ENCODE measurements around the gene TBC1D16.
A peak's percentile ranks its signal among the peaks of the same experiment; 100 is the strongest.

Gene TBC1D16

GRCh38 chr17:79947351-79948031 is 88.2 kb downstream of the TBC1D16 start:
- 97% methylated on average over 30 of the region's 31 CpGs for WGBS (ENCODE audit: insufficient coverage)
- peaks cover 1 to 25% (median 16%) of the 10 kb centered on the region in 4 experiments for H3K4me1 ChIP-seq (ENCODE audit: control extremely low read depth in 1 of 4, control insufficient read depth in 4 of 4, insufficient read depth in 4 of 4, low read length in 3 of 4)
- H3K27me3 ChIP-seq (replicated peaks in 2 of 5; ENCODE audit: control insufficient read depth in 4 of 5, insufficient read depth in 5 of 5, low read length in 4 of 5): no peaks in the 10 kb centered on the region
- ChIA-PET POLR2A (no interaction called here), CTCF (interaction anchor here (1.0 kb wide), 1 partner anchor 27 kb away, joined by 3 read pairs; no protein-coding TSS in a partner anchor)
- peaks cover 2 to 23% (median 7%) of the 10 kb centered on the region in 4 experiments for H3K36me3 ChIP-seq (ENCODE audit: control insufficient read depth in 4 of 4, insufficient read depth in 4 of 4, low read length in 3 of 4)
- no peak for DNase-seq
- no peak overlapping the region for H3K27ac ChIP-seq (ENCODE audit: insufficient read depth in 1 of 2, low read depth in 1 of 2, low read length in 2 of 2, poor library complexity in 1 of 2, severe bottlenecking in 2 of 2)
- H3K4me3 ChIP-seq (ENCODE audit: control insufficient read depth in 1 of 7, extremely low read depth in 1 of 7, insufficient read depth in 4 of 7, low read depth in 2 of 7, low read length in 6 of 7): no peak overlapping the region
- H3K9me3 ChIP-seq (ENCODE audit: control extremely low read depth in 1 of 5, control insufficient read depth in 4 of 5, insufficient read depth in 2 of 5, low read depth in 1 of 5, low read length in 4 of 5): no peaks in the 10 kb centered on the region

- H3K36me3 ChIP-seq (ENCODE audit: control insufficient read depth in 4 of 4, insufficient read depth in 4 of 4, low read length in 3 of 4): peaks cover 2 to 23% (median 7%) of the 10 kb centered on the region in 4 experiments
Observed at GRCh38 chr17:79946352-79947231, 89.1 kb downstream of the TBC1D16 start.

GRCh38 chr17:79945591-79946255 is 89.9 kb downstream of the TBC1D16 start:
- Histone ChIP-seq H3K4me1 (ENCODE audit: control extremely low read depth in 1 of 4, control insufficient read depth in 4 of 4, insufficient read depth in 4 of 4, low read length in 3 of 4) (peaks cover 0 to 30% (median 21%) of the 10 kb centered on the region in 4 experiments), H3K27me3 (replicated peaks in 2 of 5; ENCODE audit: control insufficient read depth in 4 of 5, insufficient read depth in 5 of 5, low read length in 4 of 5) (no peaks in the 10 kb centered on the region), H3K27ac (ENCODE audit: insufficient read depth in 1 of 2, low read depth in 1 of 2, low read length in 2 of 2, poor library complexity in 1 of 2, severe bottlenecking in 2 of 2) (no peak overlapping the region), H3K36me3 (ENCODE audit: control insufficient read depth in 4 of 4, insufficient read depth in 4 of 4, low read length in 3 of 4) (peaks cover 2 to 26% (median 7%) of the 10 kb centered on the region in 4 experiments), H3K4me3 (ENCODE audit: control insufficient read depth in 1 of 7, extremely low read depth in 1 of 7, insufficient read depth in 4 of 7, low read depth in 2 of 7, low read length in 6 of 7) (no peak overlapping the region), H3K9me3 (ENCODE audit: control extremely low read depth in 1 of 5, control insufficient read depth in 4 of 5, insufficient read depth in 2 of 5, low read depth in 1 of 5, low read length in 4 of 5) (no peaks in the 10 kb centered on the region)
- CTCF ChIA-PET: interaction anchor here (1.4 kb wide), 1 partner anchor 34 kb away, joined by 3 read pairs; no protein-coding TSS in a partner anchor
- POLR2A ChIA-PET: no interaction called here
- 98% methylated on average over 23 of the region's 25 CpGs for WGBS (ENCODE audit: insufficient coverage)
- DNase-seq: no peak

More at GRCh38 chr17:79946352-79947231, 89.1 kb downstream of the TBC1D16 start:
- no peak for DNase-seq
- WGBS (ENCODE audit: insufficient coverage): 97% methylated on average over 20 of the region's 25 CpGs
- no peaks in the 10 kb centered on the region for H3K9me3 ChIP-seq (ENCODE audit: control extremely low read depth in 1 of 5, control insufficient read depth in 4 of 5, insufficient read depth in 2 of 5, low read depth in 1 of 5, low read length in 4 of 5)
- H3K4me1 ChIP-seq (ENCODE audit: control extremely low read depth in 1 of 4, control insufficient read depth in 4 of 4, insufficient read depth in 4 of 4, low read length in 3 of 4): peaks cover 1 to 32% (median 21%) of the 10 kb centered on the region in 4 experiments
- H3K27me3 ChIP-seq (replicated peaks in 2 of 5; ENCODE audit: control insufficient read depth in 4 of 5, insufficient read depth in 5 of 5, low read length in 4 of 5): no peaks in the 10 kb centered on the region
- ChIA-PET POLR2A (no interaction called here), CTCF (interaction anchor here (1.4 kb wide), 1 partner anchor 33 kb away, joined by 3 read pairs; no protein-coding TSS in a partner anchor)
- no peak overlapping the region for H3K4me3 ChIP-seq (ENCODE audit: control insufficient read depth in 1 of 7, extremely low read depth in 1 of 7, insufficient read depth in 4 of 7, low read depth in 2 of 7, low read length in 6 of 7)
- H3K27ac ChIP-seq (ENCODE audit: insufficient read depth in 1 of 2, low read depth in 1 of 2, low read length in 2 of 2, poor library complexity in 1 of 2, severe bottlenecking in 2 of 2): no peak overlapping the region

- peaks cover 0 to 27% (median 21%) of the 10 kb centered on the region in 4 experiments for H3K4me1 ChIP-seq (ENCODE audit: control extremely low read depth in 1 of 4, control insufficient read depth in 4 of 4, insufficient read depth in 4 of 4, low read length in 3 of 4)
- H3K36me3 ChIP-seq (ENCODE audit: control insufficient read depth in 4 of 4, insufficient read depth in 4 of 4, low read length in 3 of 4): peaks cover 2 to 30% (median 12%) of the 10 kb centered on the region in 4 experiments
- WGBS (ENCODE audit: insufficient coverage): over 99% methylated on average over 26 of the region's 31 CpGs
- no peak overlapping the region for H3K4me3 ChIP-seq (ENCODE audit: control insufficient read depth in 1 of 7, extremely low read depth in 1 of 7, insufficient read depth in 4 of 7, low read depth in 2 of 7, low read length in 6 of 7)
- H3K9me3 ChIP-seq (ENCODE audit: control extremely low read depth in 1 of 5, control insufficient read depth in 4 of 5, insufficient read depth in 2 of 5, low read depth in 1 of 5, low read length in 4 of 5): no peaks in the 10 kb centered on the region
- ChIA-PET POLR2A (no interaction called here), CTCF (no interaction called here)
- no peaks in the 10 kb centered on the region for H3K27me3 ChIP-seq (replicated peaks in 2 of 5; ENCODE audit: control insufficient read depth in 4 of 5, insufficient read depth in 5 of 5, low read length in 4 of 5)
- H3K27ac ChIP-seq (ENCODE audit: insufficient read depth in 1 of 2, low read depth in 1 of 2, low read length in 2 of 2, poor library complexity in 1 of 2, severe bottlenecking in 2 of 2): no peak overlapping the region
- no peak for DNase-seq
Observed at GRCh38 chr17:79944821-79945391, 90.8 kb downstream of the TBC1D16 start.

- H3K4me1 ChIP-seq (ENCODE audit: control extremely low read depth in 1 of 4, control insufficient read depth in 4 of 4, insufficient read depth in 4 of 4, low read length in 3 of 4): peaks cover 0 to 27% (median 21%) of the 10 kb centered on the region in 4 experiments
- no peak overlapping the region for H3K4me3 ChIP-seq (ENCODE audit: control insufficient read depth in 1 of 7, extremely low read depth in 1 of 7, insufficient read depth in 4 of 7, low read depth in 2 of 7, low read length in 6 of 7)
- no peak for DNase-seq
- WGBS (ENCODE audit: insufficient coverage): 97% methylated on average over 23 of the region's 23 CpGs
- H3K36me3 ChIP-seq (ENCODE audit: control insufficient read depth in 4 of 4, insufficient read depth in 4 of 4, low read length in 3 of 4): peaks cover 2 to 29% (median 11%) of the 10 kb centered on the region in 4 experiments
- H3K27me3 ChIP-seq (replicated peaks in 2 of 5; ENCODE audit: control insufficient read depth in 4 of 5, insufficient read depth in 5 of 5, low read length in 4 of 5): no peaks in the 10 kb centered on the region
- ChIA-PET CTCF (no interaction called here), POLR2A (no interaction called here)
- H3K27ac ChIP-seq (ENCODE audit: insufficient read depth in 1 of 2, low read depth in 1 of 2, low read length in 2 of 2, poor library complexity in 1 of 2, severe bottlenecking in 2 of 2): no peak overlapping the region
- no peaks in the 10 kb centered on the region for H3K9me3 ChIP-seq (ENCODE audit: control extremely low read depth in 1 of 5, control insufficient read depth in 4 of 5, insufficient read depth in 2 of 5, low read depth in 1 of 5, low read length in 4 of 5)
Observed at GRCh38 chr17:79944251-79944812, 91.3 kb downstream of the TBC1D16 start.

- Histone ChIP-seq H3K4me1 (ENCODE audit: control extremely low read depth in 1 of 4, control insufficient read depth in 4 of 4, insufficient read depth in 4 of 4, low read length in 3 of 4) (peaks cover 0 to 27% (median 21%) of the 10 kb centered on the region in 4 experiments), H3K27ac (ENCODE audit: insufficient read depth in 1 of 2, low read depth in 1 of 2, low read length in 2 of 2, poor library complexity in 1 of 2, severe bottlenecking in 2 of 2) (no peak overlapping the region), H3K9me3 (ENCODE audit: control extremely low read depth in 1 of 5, control insufficient read depth in 4 of 5, insufficient read depth in 2 of 5, low read depth in 1 of 5, low read length in 4 of 5) (no peaks in the 10 kb centered on the region), H3K4me3 (ENCODE audit: control insufficient read depth in 1 of 7, extremely low read depth in 1 of 7, insufficient read depth in 4 of 7, low read depth in 2 of 7, low read length in 6 of 7) (peak overlapping the region in 2 of 7 experiments; percentile 19 to 57), H3K27me3 (replicated peaks in 2 of 5; ENCODE audit: control insufficient read depth in 4 of 5, insufficient read depth in 5 of 5, low read length in 4 of 5) (no peaks in the 10 kb centered on the region), H3K36me3 (ENCODE audit: control insufficient read depth in 4 of 4, insufficient read depth in 4 of 4, low read length in 3 of 4) (peaks cover 0 to 22% (median 13%) of the 10 kb centered on the region in 4 experiments)
- 95% methylated on average over 40 of the region's 42 CpGs for WGBS (ENCODE audit: insufficient coverage)
- POLR2A ChIA-PET: no interaction called here
- no peak for DNase-seq
- CTCF ChIA-PET: interaction anchor here (0.8 kb wide), 1 partner anchor 49 kb away, joined by 3 read pairs; no protein-coding TSS in a partner anchor
Observed at GRCh38 chr17:79943347-79944241, 92.1 kb downstream of the TBC1D16 start.
